Mammary epithelial cell (primary cell): Measurements from ENCODE around the gene ACVR1B.

Experiments
- EZH2 ChIP-seq: IDR thresholded peaks from 2 replicates; pipeline ENCODE4 v1.6.1; 2012; ENCODE audit warnings: low read length, inconsistent platforms, borderline replicate concordance
- TF ChIP-seq, protein P1 (sequence below), 2 donors: IDR thresholded peaks in 1 of 2; conservative IDR thresholded peaks in 1 of 2; 2 replicates each; pipeline ENCODE4 v1.5.1; 2011 to 2012; ENCODE audit warnings: inconsistent platforms in 2 of 2, low read length in 2 of 2, mild to moderate bottlenecking in 2 of 2, control low read depth in 1 of 2, low read depth in 1 of 2; ENCODE audit not compliant: insufficient read depth in 1 of 2; ENCODE audit errors: extremely low read depth in 1 of 2

GRCh38 chr12:52005903-52006703 lies 54.6 kb downstream of the ACVR1B start:
- TF ChIP-seq, protein P1, sequence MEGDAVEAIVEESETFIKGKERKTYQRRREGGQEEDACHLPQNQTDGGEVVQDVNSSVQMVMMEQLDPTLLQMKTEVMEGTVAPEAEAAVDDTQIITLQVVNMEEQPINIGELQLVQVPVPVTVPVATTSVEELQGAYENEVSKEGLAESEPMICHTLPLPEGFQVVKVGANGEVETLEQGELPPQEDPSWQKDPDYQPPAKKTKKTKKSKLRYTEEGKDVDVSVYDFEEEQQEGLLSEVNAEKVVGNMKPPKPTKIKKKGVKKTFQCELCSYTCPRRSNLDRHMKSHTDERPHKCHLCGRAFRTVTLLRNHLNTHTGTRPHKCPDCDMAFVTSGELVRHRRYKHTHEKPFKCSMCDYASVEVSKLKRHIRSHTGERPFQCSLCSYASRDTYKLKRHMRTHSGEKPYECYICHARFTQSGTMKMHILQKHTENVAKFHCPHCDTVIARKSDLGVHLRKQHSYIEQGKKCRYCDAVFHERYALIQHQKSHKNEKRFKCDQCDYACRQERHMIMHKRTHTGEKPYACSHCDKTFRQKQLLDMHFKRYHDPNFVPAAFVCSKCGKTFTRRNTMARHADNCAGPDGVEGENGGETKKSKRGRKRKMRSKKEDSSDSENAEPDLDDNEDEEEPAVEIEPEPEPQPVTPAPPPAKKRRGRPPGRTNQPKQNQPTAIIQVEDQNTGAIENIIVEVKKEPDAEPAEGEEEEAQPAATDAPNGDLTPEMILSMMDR (conservative IDR thresholded peaks at IDR 0.05 in 1 of 2, IDR thresholded peaks at IDR 0.05 in 1 of 2; ENCODE audit: extremely low read depth in 1 of 2, insufficient read depth in 1 of 2, low read depth in 1 of 2, low read length in 2 of 2) = no peak
- TF ChIP-seq EZH2 = peak; percentile 61
